Neural progenitor cell (in vitro differentiated cells): ENCODE results near the gene LTB. TPM values are rescaled to one million over a fixed set of nuclear protein-coding genes. Genes with fewer than 3 reads are reported as not detected.

Source experiments
- DNase-seq: peaks from one replicate; pipeline ENCODE4 v3.0.0-alpha.2; 2016; ENCODE audit warnings: low spot score
- H2AFZ ChIP-seq: fragments of 200-600 bp; sonication (generic); replicated peaks from 2 replicates; pipeline ENCODE4 v1.6.1; 2016; ENCODE audit warnings: antibody characterized with exemption
- H3F3A ChIP-seq: fragments of 200-600 bp; sonication (generic); 2 replicates; pipeline ENCODE4 v1.6.1; 2016; ENCODE audit warnings: antibody characterized with exemption, low read depth
- H3K27ac ChIP-seq: fragments of 200-600 bp; sonication (generic); 2 replicates; pipeline ENCODE4 v1.5.1; 2016; ENCODE audit warnings: mild to moderate bottlenecking
- H3K27me3 ChIP-seq: fragments of 200-600 bp; sonication (generic); 2 replicates; pipeline ENCODE4 v1.6.1; 2016; ENCODE audit warnings: mild to moderate bottlenecking, moderate library complexity
- H3K36me3 ChIP-seq: fragments of 200-600 bp; sonication (generic); 2 replicates; pipeline ENCODE4 v1.5.1; 2016
- H3K4me1 ChIP-seq: fragments of 200-600 bp; sonication (generic); 2 replicates; pipeline ENCODE4 v1.6.1; 2016; ENCODE audit warnings: mixed run types
- H3K4me2 ChIP-seq: fragments of 200-600 bp; sonication (generic); 2 replicates; pipeline ENCODE4 v1.6.1; 2016
- H3K4me3 ChIP-seq: fragments of 200-600 bp; sonication (generic); 2 replicates; pipeline ENCODE4 v1.5.1; 2016
- H3K79me2 ChIP-seq: fragments of 200-600 bp; sonication (generic); 2 replicates; pipeline ENCODE4 v1.6.1; 2016; ENCODE audit warnings: low read depth
- H3K9ac ChIP-seq: fragments of 200-600 bp; sonication (generic); 2 replicates; pipeline ENCODE4 v1.6.1; 2016
- H3K9me3 ChIP-seq: fragments of 200-600 bp; sonication (generic); 2 replicates; pipeline ENCODE4 v1.5.1; 2016; ENCODE audit warnings: low read depth
- H4K20me1 ChIP-seq: fragments of 200-600 bp; sonication (generic); 2 replicates; pipeline ENCODE4 v1.6.1; 2016; ENCODE audit warnings: low read depth
- H3K27ac Mint-ChIP-seq: 3 replicates; pipeline ENCODE4 v1.8.0; 2021; ENCODE audit warnings: mixed read lengths
- H3K27me3 Mint-ChIP-seq: 2 replicates; pipeline ENCODE4 v1.8.0; 2022; ENCODE audit warnings: low read depth, mild to moderate bottlenecking, inconsistent platforms, moderate library complexity, mixed read lengths; ENCODE audit not compliant: insufficient read depth
- H3K36me3 Mint-ChIP-seq: 3 replicates; pipeline ENCODE4 v1.8.0; 2021; ENCODE audit warnings: mixed read lengths
- H3K4me1 Mint-ChIP-seq: 3 replicates; pipeline ENCODE4 v1.8.0; 2021; ENCODE audit warnings: mixed read lengths
- H3K4me3 Mint-ChIP-seq: 3 replicates; pipeline ENCODE4 v1.8.0; 2021; ENCODE audit warnings: mild to moderate bottlenecking, moderate library complexity, mixed read lengths
- H3K9me3 Mint-ChIP-seq: 3 replicates; pipeline ENCODE4 v1.8.0; 2020; ENCODE audit warnings: mixed read lengths
- CTCF ChIP-seq: fragments of 200-600 bp; sonication (generic); IDR thresholded peaks from 2 replicates; pipeline ENCODE4 v1.5.1; 2017; ENCODE audit warnings: antibody characterized with exemption, mild to moderate bottlenecking
- EZH2 ChIP-seq: fragments of 200-600 bp; sonication (generic); IDR thresholded peaks from 2 replicates; pipeline ENCODE4 v1.6.1; 2017; ENCODE audit warnings: antibody characterized with exemption, mild to moderate bottlenecking, moderate library complexity
- EZH2phosphoT487 ChIP-seq: fragments of 200-600 bp; sonication (generic); IDR thresholded peaks from 2 replicates; pipeline ENCODE4 v1.6.1; 2017; ENCODE audit warnings: antibody characterized with exemption
- total RNA-seq: library from RNA; depleted of rRNA; stranded (reverse); fragments of >200 nt; gene quantifications from 2 replicates; pipeline ENCODE4 v1.2.3, GENCODE V29; 2015; ENCODE audit warnings: low replicate concordance

The LTB gene
- total RNA-seq, 1 donor from 2014 or later: not detected

GRCh38 chr6:31585491-31585890, 3.3 kb upstream of the LTB start:
- H3K27ac Mint-ChIP-seq: no peak overlapping the region
- H3K4me3 Mint-ChIP-seq: peak overlapping the region; percentile 5
- peaks cover 17% of the 10 kb centered on the region for H3K4me1 Mint-ChIP-seq
- peak; percentile 59 for TF ChIP-seq CTCF
- TF ChIP-seq EZH2phosphoT487: no peak
- Histone ChIP-seq H3K79me2 (no peaks in the 10 kb centered on the region), H3K9me3 (no peaks in the 10 kb centered on the region), H3K4me3 (no peak overlapping the region), H3K4me1 (peaks cover 6% of the 10 kb centered on the region), H2AFZ (no peak overlapping the region), H3K9ac (no peak overlapping the region), H4K20me1 (no peaks in the 10 kb centered on the region), H3K36me3 (no peaks in the 10 kb centered on the region), H3F3A (no peaks in the 10 kb centered on the region), H3K27ac (no peak overlapping the region), H3K27me3 (peaks cover 2% of the 10 kb centered on the region), H3K4me2 (no peak overlapping the region)
- peaks cover 11% of the 10 kb centered on the region for H3K27me3 Mint-ChIP-seq
- no peaks in the 10 kb centered on the region for H3K36me3 Mint-ChIP-seq
- peak; percentile 53 for DNase-seq
- no peaks in the 10 kb centered on the region for H3K9me3 Mint-ChIP-seq

- Histone ChIP-seq H3K79me2 (no peaks in the 10 kb centered on the region), H3F3A (no peaks in the 10 kb centered on the region), H3K4me2 (peak overlapping the region; percentile 94), H3K4me1 (peaks cover 11% of the 10 kb centered on the region), H2AFZ (peak overlapping the region; percentile 87), H4K20me1 (no peaks in the 10 kb centered on the region), H3K9ac (peak overlapping the region; percentile 44), H3K27ac (no peak overlapping the region), H3K9me3 (no peaks in the 10 kb centered on the region), H3K36me3 (no peaks in the 10 kb centered on the region), H3K4me3 (peak overlapping the region; percentile 69), H3K27me3 (peaks cover 9% of the 10 kb centered on the region)
- Mint-ChIP-seq H3K27me3 (peaks cover 17% of the 10 kb centered on the region), H3K4me3 (peak overlapping the region; percentile 95), H3K4me1 (peaks cover 15% of the 10 kb centered on the region), H3K9me3 (no peaks in the 10 kb centered on the region), H3K27ac (peak overlapping the region; percentile 90), H3K36me3 (no peaks in the 10 kb centered on the region)
- DNase-seq: peak; percentile 27
- no peak for TF ChIP-seq EZH2
Measured at GRCh38 chr6:31581434-31582229, 592 bp downstream of the LTB start.

- Mint-ChIP-seq H3K36me3 (no peaks in the 10 kb centered on the region), H3K27me3 (peaks cover 17% of the 10 kb centered on the region), H3K9me3 (no peaks in the 10 kb centered on the region), H3K27ac (peak overlapping the region; percentile 90), H3K4me1 (peaks cover 15% of the 10 kb centered on the region), H3K4me3 (peak overlapping the region; percentile 95)
- Histone ChIP-seq H3K27ac (no peak overlapping the region), H2AFZ (peak overlapping the region; percentile 87), H3K79me2 (no peaks in the 10 kb centered on the region), H3K4me2 (peak overlapping the region; percentile 94), H3K9ac (peak overlapping the region; percentile 44), H4K20me1 (no peaks in the 10 kb centered on the region), H3K4me3 (peak overlapping the region; percentile 69), H3K27me3 (peaks cover 9% of the 10 kb centered on the region), H3K9me3 (no peaks in the 10 kb centered on the region), H3K4me1 (peaks cover 11% of the 10 kb centered on the region), H3F3A (no peaks in the 10 kb centered on the region), H3K36me3 (no peaks in the 10 kb centered on the region)
- peak; percentile 93 for DNase-seq
- TF ChIP-seq CTCF: peak; percentile 96
- peak; percentile 39 for TF ChIP-seq EZH2
- no peak for TF ChIP-seq EZH2phosphoT487
Measured at GRCh38 chr6:31580807-31581433, 1.3 kb downstream of the LTB start.

GRCh38 chr6:31580438-31580740, 1.8 kb downstream of the LTB start:
- Histone ChIP-seq H3K27me3 (peaks cover 9% of the 10 kb centered on the region), H3K27ac (no peak overlapping the region), H3K9ac (no peak overlapping the region), H3K79me2 (no peaks in the 10 kb centered on the region), H3K9me3 (no peaks in the 10 kb centered on the region), H3K4me1 (peaks cover 11% of the 10 kb centered on the region), H3F3A (no peaks in the 10 kb centered on the region), H2AFZ (peak overlapping the region; percentile 87), H3K4me3 (peak overlapping the region; percentile 69), H3K4me2 (peak overlapping the region; percentile 94), H3K36me3 (no peaks in the 10 kb centered on the region), H4K20me1 (no peaks in the 10 kb centered on the region)
- Mint-ChIP-seq H3K9me3 (no peaks in the 10 kb centered on the region), H3K4me1 (peaks cover 15% of the 10 kb centered on the region), H3K27ac (peak overlapping the region; percentile 86), H3K27me3 (peaks cover 20% of the 10 kb centered on the region), H3K36me3 (no peaks in the 10 kb centered on the region), H3K4me3 (peak overlapping the region; percentile 95)
- no peak for TF ChIP-seq CTCF
- TF ChIP-seq EZH2phosphoT487: no peak
- TF ChIP-seq EZH2: no peak
- no peak for DNase-seq
